HG03378 (cell line): ENCODE data around the gene MB21D2.
A peak's percentile ranks its signal among the peaks of the same experiment; 100 is the strongest.

Source experiments
- ATAC-seq: cut with Tn5 transposase; IDR thresholded peaks from one replicate; pipeline ENCODE4 v1.9.1; 2021; ENCODE audit warnings: mild to moderate bottlenecking, moderate library complexity; ENCODE audit not compliant: unreplicated experiment

Gene MB21D2

GRCh38 chr3:192892981-192893700 lies 24.5 kb downstream of the MB21D2 start:
- ATAC-seq, result peak; percentile 98

- ATAC-seq, result no peak
Observed at GRCh38 chr3:192890347-192891335, 27.0 kb downstream of the MB21D2 start.

- no peak for ATAC-seq
Observed at GRCh38 chr3:192889679-192890078, 28.0 kb downstream of the MB21D2 start.

- no peak for ATAC-seq
Observed at GRCh38 chr3:192888190-192888589, 29.5 kb downstream of the MB21D2 start.

DNA sequence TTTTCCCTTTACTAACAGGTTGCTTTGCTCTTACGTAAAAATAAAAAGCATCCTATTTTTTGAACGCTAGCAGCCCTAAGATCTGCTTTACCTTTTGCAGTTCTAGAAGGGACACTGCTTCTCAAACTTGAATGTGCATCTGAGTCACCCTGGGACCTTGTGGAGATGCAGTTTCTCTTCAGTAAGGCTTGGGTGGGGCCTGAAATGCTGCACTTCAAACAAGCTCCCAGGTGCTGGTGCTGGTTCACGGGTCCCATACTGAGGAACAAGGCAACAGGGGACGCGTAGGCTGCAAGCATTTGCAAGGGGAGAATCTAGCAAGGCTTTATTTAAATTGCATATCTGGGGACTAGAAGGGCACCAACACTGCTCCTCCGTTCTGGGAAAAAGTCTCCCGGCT lies 30.0 kb downstream of the MB21D2 start:
- no peak for ATAC-seq

DNA sequence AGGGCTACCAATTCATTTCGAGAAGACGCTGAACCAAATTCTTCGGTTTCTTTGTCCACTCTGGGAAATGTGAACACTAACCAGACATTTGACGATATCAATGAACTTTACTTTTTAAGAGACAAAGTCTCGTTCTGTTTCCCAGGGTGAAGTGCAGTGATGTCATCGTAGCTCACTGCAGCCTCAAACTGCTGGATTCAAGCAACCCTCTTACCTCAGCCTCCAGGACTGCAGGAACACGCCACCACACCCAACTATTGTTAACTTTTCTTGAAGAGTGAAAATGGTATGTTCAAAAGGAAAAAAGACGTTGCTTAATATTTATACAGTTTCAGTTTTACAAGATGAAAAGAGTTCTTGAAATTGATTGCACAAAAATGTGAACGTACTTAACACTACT lies 30.6 kb downstream of the MB21D2 start:
- no peak for ATAC-seq

DNA sequence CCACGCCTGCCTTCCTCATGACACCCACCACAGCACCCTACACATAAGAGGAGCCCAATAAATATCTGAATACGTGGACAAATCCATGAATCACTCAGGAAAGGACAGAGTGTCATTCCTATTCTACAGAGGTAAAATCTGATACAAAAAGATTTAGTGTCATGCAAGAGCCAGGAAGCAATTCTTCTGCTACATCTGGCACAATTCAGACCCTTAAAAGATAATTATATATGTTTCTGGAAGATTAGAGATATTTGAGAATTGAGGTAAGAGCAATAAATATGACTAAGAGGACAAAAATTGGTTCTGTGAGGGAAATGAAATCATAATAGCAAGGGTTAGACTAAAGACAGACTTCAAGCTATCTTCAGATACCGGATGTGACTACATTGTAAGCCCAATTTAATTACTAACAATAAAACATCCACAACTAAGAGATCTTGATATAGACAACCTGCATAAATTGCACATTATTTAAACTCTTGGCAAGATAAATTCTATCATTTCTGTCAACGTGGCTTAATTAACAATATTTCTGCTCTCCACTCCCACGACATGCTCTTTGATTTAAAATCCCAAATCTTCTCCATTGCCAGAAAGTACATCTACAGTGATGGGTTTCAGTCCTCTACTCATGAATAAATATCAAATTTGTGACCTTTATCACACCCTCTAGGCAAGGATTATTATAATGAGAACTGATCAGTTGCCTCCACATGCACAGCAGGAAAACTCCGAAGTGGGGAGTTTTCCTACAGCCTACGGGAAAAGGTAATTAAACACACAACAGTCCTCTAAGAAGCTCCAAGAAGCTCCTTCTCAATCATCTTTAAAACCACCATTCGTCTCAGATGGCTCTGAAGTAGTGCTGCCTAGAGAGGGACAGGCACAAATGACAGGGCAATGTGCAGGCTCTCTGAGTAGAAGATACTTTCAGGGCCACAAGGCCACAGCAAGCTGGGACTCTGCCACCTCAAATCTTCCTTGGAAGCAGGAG lies 32.6 kb downstream of the MB21D2 start:
- no peak for ATAC-seq

DNA sequence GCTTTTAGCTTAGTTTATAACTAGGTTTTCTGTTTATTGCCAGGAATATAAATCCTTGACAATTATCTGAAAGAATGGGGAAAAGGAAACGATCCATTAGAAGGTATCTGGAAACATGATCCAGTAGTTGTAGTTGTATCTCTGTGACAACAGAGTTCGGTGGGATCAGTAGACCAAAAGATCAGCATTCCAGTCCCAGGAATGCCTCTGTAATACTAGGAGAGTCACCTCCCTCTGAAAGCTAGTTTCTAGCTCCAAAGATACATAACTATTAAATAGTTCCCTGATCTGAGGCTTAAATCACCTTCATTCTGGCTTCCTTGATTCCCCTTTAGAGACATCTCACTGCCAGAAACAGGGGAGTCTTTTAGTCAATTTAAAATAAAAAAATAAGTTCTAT lies 34.1 kb downstream of the MB21D2 start:
- no peak for ATAC-seq

DNA sequence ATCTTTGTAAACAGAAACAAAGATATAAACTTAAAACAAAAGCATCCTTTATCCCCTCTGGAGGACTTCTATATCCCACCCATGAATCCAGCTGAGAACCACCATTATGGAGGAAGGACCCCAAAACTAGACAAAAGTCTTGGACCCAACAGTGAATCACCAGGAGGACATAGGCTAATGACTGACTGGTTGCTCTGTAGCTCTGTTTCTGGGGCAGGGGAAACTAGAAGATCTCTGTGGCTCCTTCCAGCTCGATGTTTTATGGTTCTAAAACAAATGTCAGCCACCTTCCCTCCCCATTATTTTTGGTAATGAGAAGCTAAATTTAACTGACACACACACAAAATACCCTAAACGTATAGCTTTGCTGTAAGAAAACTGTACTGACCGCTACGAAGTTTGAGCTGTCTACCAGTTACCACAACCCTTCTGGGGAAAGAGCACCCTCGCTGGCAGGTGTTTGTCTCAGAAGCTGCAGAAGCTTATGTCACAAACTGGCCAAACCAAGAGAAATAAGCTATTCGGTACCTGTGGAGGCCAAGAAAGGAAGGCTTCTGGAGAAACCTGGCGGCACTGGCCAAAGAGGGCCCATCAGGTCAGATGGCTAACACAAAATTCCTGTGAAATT lies 36.4 kb downstream of the MB21D2 start:
- ATAC-seq, result no peak

- no peak for ATAC-seq
Observed at GRCh38 chr3:192880313-192880712, 37.3 kb downstream of the MB21D2 start.

DNA sequence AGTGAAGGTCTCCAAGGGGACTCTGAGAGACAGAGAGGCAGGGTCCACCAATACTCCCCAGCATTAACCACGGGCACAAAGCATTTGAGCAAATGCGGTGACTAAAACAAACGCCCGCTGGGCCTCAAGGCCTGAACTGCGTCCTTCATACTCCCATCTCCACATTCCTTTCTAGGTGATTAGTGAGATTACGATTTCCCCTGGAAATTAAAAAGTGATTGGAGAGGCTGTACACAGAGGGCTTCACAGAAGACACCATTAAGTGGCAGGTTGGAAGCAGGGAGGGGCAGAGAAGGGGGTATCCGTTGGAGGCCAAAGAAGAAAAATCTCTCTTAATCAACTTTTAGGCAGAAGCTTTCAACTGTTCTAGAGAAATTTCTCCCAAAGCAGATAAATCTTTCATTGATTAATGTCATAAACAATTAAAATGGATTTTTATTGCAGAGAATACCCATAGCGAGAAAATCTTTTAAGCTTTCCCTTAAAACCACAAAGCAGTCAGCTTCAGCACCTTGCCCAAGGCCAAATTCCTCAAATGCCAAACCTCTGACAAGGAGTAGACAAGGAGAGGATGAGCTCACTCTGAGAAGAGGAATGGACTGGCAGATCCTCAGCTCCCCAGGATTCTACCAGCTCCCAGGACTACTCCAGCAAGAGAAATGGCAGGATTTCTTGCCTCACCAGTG lies 38.2 kb downstream of the MB21D2 start:
- no peak for ATAC-seq

GRCh38 chr3:192875971-192876565 lies 41.6 kb downstream of the MB21D2 start:
- no peak for ATAC-seq

DNA sequence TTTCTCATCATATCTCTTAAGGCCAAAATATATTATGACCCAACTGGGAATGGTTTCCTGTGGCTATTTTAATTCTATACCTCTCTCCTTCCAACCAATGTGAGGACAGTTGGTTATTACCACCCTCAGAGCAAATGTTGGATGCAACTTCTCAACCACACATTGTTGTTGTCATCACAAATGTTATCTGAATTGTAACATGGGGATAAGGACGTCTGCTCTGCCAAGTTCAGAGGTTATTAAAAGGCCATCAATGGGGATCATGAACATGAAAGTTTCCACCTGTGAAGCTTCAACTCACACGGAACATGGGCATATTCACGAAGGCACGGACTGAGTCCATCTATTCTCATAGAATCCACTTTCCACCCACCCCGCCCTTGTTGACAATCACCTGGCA lies 46.8 kb downstream of the MB21D2 start:
- ATAC-seq, result no peak

DNA sequence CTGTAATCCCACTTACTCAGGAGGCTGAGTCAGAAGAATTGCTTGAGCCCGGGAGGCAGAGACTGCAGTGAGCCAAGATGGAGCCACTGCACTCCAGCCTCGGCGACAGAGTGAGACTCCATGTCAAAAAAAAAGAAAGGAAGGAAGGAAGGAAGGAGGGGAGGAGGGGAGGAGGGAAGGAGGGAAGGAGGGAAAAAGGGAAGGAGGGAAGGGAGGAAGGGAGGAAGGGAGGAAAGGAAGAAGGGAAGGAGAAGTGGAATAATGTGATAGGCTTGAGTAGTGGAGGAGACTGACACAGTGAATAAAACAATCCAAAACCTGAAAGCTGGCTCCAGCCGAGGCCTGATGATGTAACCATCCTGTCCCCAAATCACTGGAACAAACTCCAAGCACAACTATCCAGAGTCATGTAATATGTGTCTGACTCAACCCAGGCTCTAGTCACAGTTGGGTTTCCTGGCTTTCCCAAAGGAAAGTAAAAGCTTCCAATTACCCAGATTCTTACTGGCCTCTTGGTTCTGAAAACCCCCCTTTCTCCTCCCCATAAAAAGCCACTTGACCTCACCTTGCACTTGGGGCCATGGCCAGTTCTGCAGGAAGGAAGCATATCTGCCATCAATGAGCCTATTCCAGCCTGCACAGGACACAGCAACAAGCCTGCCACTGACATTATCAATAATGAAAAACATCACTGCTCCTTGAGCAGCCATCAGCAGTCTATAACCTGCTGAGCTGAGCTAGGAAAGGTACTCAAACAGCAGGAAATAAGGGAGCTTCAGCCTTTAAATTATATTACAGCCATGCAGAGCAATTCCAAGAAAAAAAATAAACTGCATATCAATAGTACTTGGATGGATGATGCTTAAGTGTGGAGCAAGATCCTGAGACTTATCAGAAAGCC lies 48.3 kb downstream of the MB21D2 start:
- ATAC-seq, result no peak

GRCh38 chr3:192867645-192868044 lies 50.0 kb downstream of the MB21D2 start:
- no peak for ATAC-seq

GRCh38 chr3:192866804-192867203 lies 50.9 kb downstream of the MB21D2 start:
- no peak for ATAC-seq

- peak; percentile 52 for ATAC-seq
Observed at GRCh38 chr3:192864941-192865340, 52.7 kb downstream of the MB21D2 start.

DNA sequence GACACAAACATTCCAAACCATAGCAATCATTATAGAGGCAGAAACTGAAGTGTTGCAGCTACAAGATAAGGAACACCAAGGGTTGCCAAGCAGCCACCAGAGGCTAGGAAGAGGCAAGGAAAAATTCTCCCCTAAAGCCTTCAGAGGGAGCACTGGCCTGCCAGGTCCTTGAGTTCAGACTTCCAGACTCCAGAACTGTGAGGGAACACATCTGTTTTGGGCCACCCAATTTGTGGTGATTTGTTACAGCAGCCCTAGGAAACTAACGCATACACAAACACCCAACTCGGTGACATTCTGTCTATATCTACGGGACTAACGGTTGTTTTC lies 54.6 kb downstream of the MB21D2 start:
- no peak for ATAC-seq
